HG02885 (cell line): ENCODE results near the gene HELT.
"Not testable (repeated sequence)": the region's sequence is repeated elsewhere in the genome, so short reads cannot be mapped to it uniquely, and the experiment has no call there.

Source experiments
- ATAC-seq: cut with Tn5 transposase; IDR thresholded peaks from one replicate; pipeline ENCODE4 v1.9.1; 2021; ENCODE audit warnings: mild to moderate bottlenecking; ENCODE audit not compliant: unreplicated experiment, poor library complexity

The HELT gene

DNA sequence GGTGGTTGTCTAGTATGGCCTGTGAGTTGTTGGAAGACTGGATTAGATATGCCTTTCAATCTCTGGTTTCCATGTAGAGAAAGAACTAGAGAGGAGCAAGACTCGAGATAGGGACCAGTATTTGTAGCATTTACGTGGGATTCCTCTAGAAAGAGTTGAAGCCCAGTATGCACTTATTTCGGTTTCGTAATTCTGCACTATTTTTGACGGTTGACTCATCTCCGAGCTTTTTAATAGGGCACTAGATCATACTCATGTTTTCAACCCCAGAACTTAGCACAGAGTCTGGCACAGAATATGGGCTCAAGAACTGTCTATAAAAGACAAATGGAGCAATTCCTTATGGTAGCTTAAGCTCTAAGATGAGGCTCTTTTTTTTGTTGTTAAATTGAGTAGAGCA lies 15.7 kb downstream of the HELT start:
- no peak for ATAC-seq

GRCh38 chr4:185035284-185035683 lies 17.0 kb downstream of the HELT start:
- no peak for ATAC-seq

DNA sequence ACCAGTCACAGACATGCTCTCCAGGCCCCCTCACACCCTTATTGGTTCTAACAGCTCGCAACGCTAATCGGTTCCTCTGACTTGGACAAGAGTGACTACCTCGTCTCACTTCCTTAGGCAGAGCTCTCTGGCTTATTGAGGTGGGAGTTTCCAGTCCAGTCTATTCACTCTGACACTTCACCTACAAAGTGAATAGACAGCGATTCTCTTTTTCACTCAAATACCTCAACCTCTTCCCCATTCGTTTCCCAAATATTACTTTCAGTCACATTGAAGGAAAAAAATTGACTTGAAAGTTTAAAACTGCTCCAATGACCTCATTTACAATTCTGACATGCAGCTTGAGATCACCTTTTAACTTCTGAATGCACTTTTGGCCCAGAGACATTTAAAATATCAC lies 17.7 kb downstream of the HELT start:
- no peak for ATAC-seq

DNA sequence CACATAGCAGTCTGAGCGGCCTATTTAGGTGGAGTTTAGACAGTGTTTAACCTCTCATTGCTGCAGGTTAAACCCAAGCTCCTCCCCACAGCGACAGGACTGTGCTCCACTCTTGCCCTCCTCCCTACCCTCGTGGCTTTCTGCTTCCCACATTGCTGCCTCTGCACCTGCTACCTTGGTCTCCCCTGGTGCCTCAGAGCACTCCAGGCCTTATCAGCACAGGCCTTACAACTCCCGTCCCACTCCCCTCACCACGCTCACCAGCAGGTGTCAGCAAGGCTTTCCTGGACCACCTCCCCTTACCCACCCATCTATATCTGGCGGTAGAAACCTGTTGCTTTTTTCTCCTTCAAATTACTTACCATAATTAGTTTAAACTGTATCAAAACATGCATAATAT lies 18.6 kb downstream of the HELT start:
- ATAC-seq, result no peak

DNA sequence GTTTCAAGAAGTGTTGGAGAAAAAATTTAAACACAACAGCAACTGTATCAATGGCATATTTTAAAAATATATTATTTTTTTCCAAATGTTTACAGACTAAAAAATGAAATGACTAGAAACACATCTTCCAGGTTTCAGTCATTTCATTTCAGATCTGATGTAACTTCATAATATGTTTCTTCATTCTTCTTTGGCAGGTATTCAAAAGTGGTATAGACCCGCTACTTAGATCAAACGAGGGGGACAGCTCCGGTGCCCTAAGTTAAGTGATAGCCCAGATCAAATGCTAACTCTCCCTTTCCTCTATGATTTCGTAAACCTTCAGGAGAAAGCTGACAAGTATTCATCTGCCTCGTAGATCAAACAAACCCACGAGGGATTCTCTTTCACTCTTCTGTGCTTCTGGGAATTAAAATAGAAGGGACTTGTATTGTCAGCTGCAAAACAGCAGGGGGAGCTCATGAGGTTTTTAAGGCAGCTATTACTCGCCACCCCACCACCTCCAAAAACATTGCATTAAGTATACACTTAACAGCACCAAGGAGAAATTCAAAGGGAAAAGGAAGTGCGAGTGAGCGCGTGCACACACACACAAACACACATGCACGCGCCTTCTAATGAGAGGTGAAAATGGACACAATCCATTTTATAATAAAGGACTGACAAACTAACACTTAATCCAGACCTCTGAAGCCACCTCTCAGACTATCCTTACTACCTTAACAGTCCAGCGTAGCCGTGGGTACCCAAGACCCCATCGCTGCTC lies 21.4 kb downstream of the HELT start:
- peak; percentile 82 for ATAC-seq

GRCh38 chr4:185040523-185040922 lies 22.2 kb downstream of the HELT start:
- no peak for ATAC-seq

GRCh38 chr4:185050286-185050685 lies 32.0 kb downstream of the HELT start:
- not testable (repeated sequence) for ATAC-seq

DNA sequence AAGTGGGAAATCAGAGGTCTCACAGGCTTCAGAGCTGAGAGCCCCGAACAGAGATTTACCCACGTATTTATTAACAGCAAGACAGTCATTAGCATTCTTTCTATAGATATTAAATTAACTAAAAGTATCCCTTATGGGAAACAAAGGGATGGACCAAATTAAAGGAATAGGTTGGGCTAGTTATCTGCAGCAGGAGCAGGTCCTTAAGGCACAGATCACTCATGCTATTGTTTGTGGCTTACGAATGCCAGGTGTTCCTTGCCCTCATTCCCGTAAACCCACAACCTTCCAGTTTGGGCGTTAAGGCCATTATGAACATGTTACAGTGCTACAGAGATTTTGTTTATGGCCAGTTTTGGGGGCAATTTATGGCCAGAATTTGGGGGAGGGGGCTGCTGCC lies 33.0 kb downstream of the HELT start:
- not testable (repeated sequence) for ATAC-seq

GRCh38 chr4:185053746-185054145 lies 35.5 kb downstream of the HELT start:
- no peak for ATAC-seq

GRCh38 chr4:185054272-185054671 lies 36.0 kb downstream of the HELT start:
- no peak for ATAC-seq

GRCh38 chr4:185054886-185055285 lies 36.6 kb downstream of the HELT start:
- no peak for ATAC-seq

- ATAC-seq, result no peak
Measured at GRCh38 chr4:185061610-185062009, 43.3 kb downstream of the HELT start.

GRCh38 chr4:185062606-185063005 lies 44.3 kb downstream of the HELT start:
- no peak for ATAC-seq

GRCh38 chr4:185066179-185066578 lies 47.9 kb downstream of the HELT start:
- no peak for ATAC-seq

- no peak for ATAC-seq
Measured at GRCh38 chr4:185068837-185069236, 50.5 kb downstream of the HELT start.
